Stimulated activated CD8-positive, alpha-beta memory T cell treated with anti-CD3 and anti-CD28 coated beads, Interleukin-12 subunit alpha, Interleukin-12 subunit beta, amount 100 ng/mL, for 4 hours (primary cell): Measurements from ENCODE around the gene TCF20.

Experiments
- DNase-seq: peaks from one replicate; pipeline ENCODE4 v3.0.0-alpha.2; 2020; ENCODE audit warnings: low read depth

Gene TCF20

GRCh38 chr22:42270510-42271190 is at the start of gene TCF20:
Gene TCF20, minus strand, starts transcription at chr22:42270653. Its CDS starts 55,348 bp downstream, at chr22:42215305.
- peak; percentile 70 for DNase-seq

GRCh38 chr22:42319386-42319785 is 48.9 kb upstream of the TCF20 start:
- no peak for DNase-seq

- DNase-seq, result no peak
These were observed 48.5 kb upstream of the TCF20 start for GRCh38 chr22:42318967-42319366.

GRCh38 chr22:42317691-42318547 is 47.5 kb upstream of the TCF20 start:
- no peak for DNase-seq

- DNase-seq, result peak; percentile 53
These were observed 46.6 kb upstream of the TCF20 start for GRCh38 chr22:42317008-42317407.

- no peak for DNase-seq
These were observed 44.9 kb upstream of the TCF20 start for GRCh38 chr22:42315392-42315756.

GRCh38 chr22:42314709-42315391 is 44.4 kb upstream of the TCF20 start:
- no peak for DNase-seq

- no peak for DNase-seq
These were observed 43.5 kb upstream of the TCF20 start for GRCh38 chr22:42313804-42314581.

- DNase-seq, result no peak
These were observed 42.8 kb upstream of the TCF20 start for GRCh38 chr22:42313204-42313603.

GRCh38 chr22:42310291-42311015 is 40.0 kb upstream of the TCF20 start:
- no peak for DNase-seq

GRCh38 chr22:42309865-42310264 is 39.4 kb upstream of the TCF20 start:
- no peak for DNase-seq

GRCh38 chr22:42308892-42309468 is 38.5 kb upstream of the TCF20 start:
- no peak for DNase-seq

- no peak for DNase-seq
These were observed 37.5 kb upstream of the TCF20 start for GRCh38 chr22:42307806-42308563.

GRCh38 chr22:42306010-42306409 is 35.6 kb upstream of the TCF20 start:
- no peak for DNase-seq

GRCh38 chr22:42304324-42304790 is 33.9 kb upstream of the TCF20 start:
- no peak for DNase-seq

GRCh38 chr22:42303396-42304323 is 33.2 kb upstream of the TCF20 start:
- no peak for DNase-seq

GRCh38 chr22:42301742-42302102 is 31.3 kb upstream of the TCF20 start:
- DNase-seq, result no peak

- no peak for DNase-seq
These were observed 30.8 kb upstream of the TCF20 start for GRCh38 chr22:42301077-42301741.
